ENCODE results near the gene CARD8. TPM values are rescaled to one million over a fixed set of nuclear protein-coding genes. Genes with fewer than 3 reads are reported as not detected.

Gene CARD8
- polyA plus RNA-seq, 1 donor from 2014 or later = 23.0 TPM

- H3K79me2 ChIP-seq (replicated peaks; ENCODE audit: insufficient read depth, low read length) = no peaks in the 10 kb centered on the region
- no peaks in the 10 kb centered on the region for H3F3A ChIP-seq (ENCODE audit: insufficient read depth, low read length, poor library complexity, severe bottlenecking)
- H3K36me3 ChIP-seq (ENCODE audit: insufficient read depth, low read length) = peaks cover 5% of the 10 kb centered on the region
- TF ChIP-seq CTCF (IDR thresholded peaks at IDR 0.05; ENCODE audit: poor library complexity, severe bottlenecking) (no peak), SMC3 (conservative IDR thresholded peaks at IDR 0.05; ENCODE audit: poor library complexity) (no peak), EP300 (conservative IDR thresholded peaks at IDR 0.05; ENCODE audit: poor library complexity, severe bottlenecking) (no peak), EZH2 (IDR thresholded peaks at IDR 0.05; ENCODE audit: borderline replicate concordance, insufficient read depth, low read length, poor library complexity, severe bottlenecking) (no peak)
- no peaks in the 10 kb centered on the region for H3K27me3 ChIP-seq (ENCODE audit: insufficient read depth, low read depth, low read length)
- H3K27ac ChIP-seq (ENCODE audit: low read length) = no peak overlapping the region
- H2AFZ ChIP-seq (ENCODE audit: low read depth, low read length) = no peak overlapping the region
- H3K4me2 ChIP-seq (ENCODE audit: low read length) = no peak overlapping the region
- H3K9ac ChIP-seq (ENCODE audit: low read length) = no peak overlapping the region
- no peaks in the 10 kb centered on the region for H3K9me2 ChIP-seq (ENCODE audit: insufficient read depth, low read length)
- H3K9me3 ChIP-seq (ENCODE audit: low read length) = no peaks in the 10 kb centered on the region
- H3K4me3 ChIP-seq (ENCODE audit: low read length) = no peak overlapping the region
- H4K20me1 ChIP-seq (ENCODE audit: insufficient read depth) = no peaks in the 10 kb centered on the region
These were observed 29.2 kb upstream of the CARD8 start for GRCh38 chr19:48284896-48285295.

- H3K9me3 ChIP-seq (ENCODE audit: low read length) = no peaks in the 10 kb centered on the region
- no peaks in the 10 kb centered on the region for H3K9me2 ChIP-seq (ENCODE audit: insufficient read depth, low read length)
- H3K4me2 ChIP-seq (ENCODE audit: low read length) = no peak overlapping the region
- H3K79me2 ChIP-seq (replicated peaks; ENCODE audit: insufficient read depth, low read length) = no peaks in the 10 kb centered on the region
- no peak overlapping the region for H3K4me3 ChIP-seq (ENCODE audit: low read length)
- no peak overlapping the region for H3K9ac ChIP-seq (ENCODE audit: low read length)
- no peak overlapping the region for H3K27ac ChIP-seq (ENCODE audit: low read length)
- no peaks in the 10 kb centered on the region for H4K20me1 ChIP-seq (ENCODE audit: insufficient read depth)
- H3K27me3 ChIP-seq (ENCODE audit: insufficient read depth, low read depth, low read length) = no peaks in the 10 kb centered on the region
- H2AFZ ChIP-seq (ENCODE audit: low read depth, low read length) = no peak overlapping the region
- TF ChIP-seq EP300 (conservative IDR thresholded peaks at IDR 0.05; ENCODE audit: poor library complexity, severe bottlenecking) = no peak
- TF ChIP-seq REST (IDR thresholded peaks at IDR 0.05; ENCODE audit: borderline replicate concordance) = no peak
- TF ChIP-seq RAD21 (conservative IDR thresholded peaks at IDR 0.05) = no peak
- no peak for TF ChIP-seq POLR2AphosphoS5 (IDR thresholded peaks at IDR 0.05)
- no peak for TF ChIP-seq CTCF (IDR thresholded peaks at IDR 0.05; ENCODE audit: poor library complexity, severe bottlenecking)
- TF ChIP-seq MXI1 (conservative IDR thresholded peaks at IDR 0.05; ENCODE audit: poor library complexity, severe bottlenecking) = no peak
- H3F3A ChIP-seq (ENCODE audit: insufficient read depth, low read length, poor library complexity, severe bottlenecking) = no peaks in the 10 kb centered on the region
- H3K36me3 ChIP-seq (ENCODE audit: insufficient read depth, low read length) = peaks cover 5% of the 10 kb centered on the region
These were observed 28.2 kb upstream of the CARD8 start for GRCh38 chr19:48283908-48284307.
